Measurements from ENCODE around the gene SEMA4C. TPM values are rescaled to one million over a fixed set of nuclear protein-coding genes. Genes with fewer than 3 reads are reported as not detected.

SEMA4C gene
- total RNA-seq, result 10 to 100 TPM; 10.4 to 27.1 (median 17.8) TPM

DNA sequence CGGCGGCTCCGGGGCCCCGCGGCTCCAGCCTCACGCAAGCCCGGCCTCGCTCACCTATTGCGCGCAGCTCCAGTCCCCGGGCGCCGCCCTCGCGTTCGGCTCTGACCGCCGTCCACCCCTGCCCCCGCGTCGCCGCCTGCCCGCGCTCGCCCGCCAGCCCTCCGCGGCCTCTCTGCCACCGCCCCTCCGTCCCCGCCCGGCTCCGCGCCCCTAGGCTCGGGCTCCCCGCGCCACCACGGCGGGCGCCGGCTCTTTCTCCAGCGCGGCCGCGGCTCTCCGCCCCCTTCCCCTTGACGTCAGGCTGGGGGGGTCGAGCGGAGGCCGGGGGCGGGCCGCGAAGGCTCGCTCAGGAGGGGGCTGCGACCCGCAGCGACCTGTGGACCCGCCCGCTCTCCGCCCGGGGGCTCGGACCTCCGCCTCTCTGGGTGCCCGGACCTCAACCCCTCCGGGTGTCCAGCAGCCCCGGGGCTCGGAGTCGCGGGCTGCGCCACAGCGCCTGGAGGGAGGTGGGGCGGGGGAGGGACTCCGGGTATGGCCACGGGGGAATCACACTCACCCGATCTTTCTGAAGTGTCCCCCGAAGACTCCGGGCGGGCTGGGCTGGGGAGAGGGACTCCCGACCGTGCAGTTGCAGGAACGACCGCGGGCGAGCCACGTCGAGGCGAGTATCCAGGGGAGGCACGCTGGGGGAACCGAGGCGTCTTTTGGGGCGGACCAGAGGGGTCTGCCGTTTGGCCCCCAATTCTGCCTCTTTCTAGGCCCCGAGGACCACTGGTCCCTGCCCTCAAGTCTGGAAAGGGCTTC is at the start of gene SEMA4C:
SEMA4C (minus strand) TSS at position 259 of the 804 bp plus-strand sequence. CDS start 2,194 bp downstream, outside the sequence.
- no peak for TF ChIP-seq CTCF (IDR thresholded peaks at IDR 0.05; ENCODE audit: low read depth)

DNA sequence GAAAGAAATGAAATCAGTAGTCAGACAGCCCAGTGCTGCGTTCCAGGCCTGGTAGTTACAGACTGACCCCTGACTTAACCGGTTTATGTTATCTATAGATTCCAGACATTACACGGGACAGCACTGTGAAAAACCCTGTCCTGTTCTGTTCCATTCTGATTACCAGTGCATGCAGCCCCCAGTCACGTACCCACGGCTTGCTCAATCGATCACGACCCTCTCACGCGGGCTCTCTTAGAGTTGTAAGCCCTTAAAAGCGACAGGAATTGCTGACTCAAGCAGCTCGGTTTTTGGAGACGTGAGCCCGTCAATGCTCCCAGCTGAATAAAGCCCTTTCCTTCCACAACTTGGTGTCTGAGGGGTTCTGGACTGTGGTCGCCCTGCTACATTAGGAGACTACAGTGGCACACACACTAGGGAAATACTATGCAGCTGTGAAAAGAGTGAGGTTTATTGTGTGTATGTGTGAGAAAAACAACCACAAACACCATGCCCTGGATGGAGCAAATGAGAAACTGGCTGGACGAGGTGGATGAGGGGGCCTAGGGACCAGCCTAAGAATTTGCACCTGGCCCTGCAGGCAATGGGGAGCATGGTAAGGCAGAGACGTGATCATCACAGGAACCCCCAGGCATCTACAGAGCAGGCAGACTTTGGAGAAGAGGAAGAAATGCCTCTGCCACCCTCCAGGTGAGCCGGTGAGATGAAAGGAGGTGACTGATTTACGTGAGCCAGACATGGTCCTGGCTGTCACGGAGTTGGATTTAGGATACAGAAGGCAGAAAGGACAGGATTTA is 49.1 kb upstream of the SEMA4C start:
- no peak for TF ChIP-seq CTCF (IDR thresholded peaks at IDR 0.05; ENCODE audit: low read depth)

DNA sequence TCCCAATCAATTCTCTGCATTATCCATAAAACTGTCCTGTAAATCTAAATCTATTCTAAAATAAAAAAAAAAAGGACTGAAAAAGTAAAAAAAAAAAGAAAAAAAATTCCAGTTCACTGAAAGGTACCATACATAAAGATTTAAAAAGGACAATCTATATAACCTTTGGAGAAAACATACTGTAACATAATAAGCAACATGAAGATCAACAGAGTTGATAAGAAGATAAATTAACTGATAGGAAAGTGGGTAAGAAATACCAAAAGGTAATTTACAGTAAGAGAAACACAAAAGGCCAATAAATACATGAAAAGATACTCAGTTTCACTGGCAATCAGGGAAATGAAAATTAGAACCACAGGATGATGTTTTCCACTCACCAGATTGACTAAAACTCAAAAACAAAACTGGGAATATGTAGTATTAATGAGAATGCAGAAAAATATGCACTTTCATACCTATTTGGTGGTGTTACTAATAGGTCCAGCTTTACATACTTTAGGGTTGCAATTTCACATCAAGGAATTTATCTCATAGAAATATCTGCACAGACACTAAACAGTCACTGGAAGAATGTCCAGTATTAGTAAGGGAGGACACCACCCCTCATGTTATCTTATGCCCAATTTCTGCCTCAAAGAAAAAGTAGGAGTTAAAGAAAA is 48.3 kb upstream of the SEMA4C start:
- no peak for TF ChIP-seq CTCF (IDR thresholded peaks at IDR 0.05; ENCODE audit: low read depth)

DNA sequence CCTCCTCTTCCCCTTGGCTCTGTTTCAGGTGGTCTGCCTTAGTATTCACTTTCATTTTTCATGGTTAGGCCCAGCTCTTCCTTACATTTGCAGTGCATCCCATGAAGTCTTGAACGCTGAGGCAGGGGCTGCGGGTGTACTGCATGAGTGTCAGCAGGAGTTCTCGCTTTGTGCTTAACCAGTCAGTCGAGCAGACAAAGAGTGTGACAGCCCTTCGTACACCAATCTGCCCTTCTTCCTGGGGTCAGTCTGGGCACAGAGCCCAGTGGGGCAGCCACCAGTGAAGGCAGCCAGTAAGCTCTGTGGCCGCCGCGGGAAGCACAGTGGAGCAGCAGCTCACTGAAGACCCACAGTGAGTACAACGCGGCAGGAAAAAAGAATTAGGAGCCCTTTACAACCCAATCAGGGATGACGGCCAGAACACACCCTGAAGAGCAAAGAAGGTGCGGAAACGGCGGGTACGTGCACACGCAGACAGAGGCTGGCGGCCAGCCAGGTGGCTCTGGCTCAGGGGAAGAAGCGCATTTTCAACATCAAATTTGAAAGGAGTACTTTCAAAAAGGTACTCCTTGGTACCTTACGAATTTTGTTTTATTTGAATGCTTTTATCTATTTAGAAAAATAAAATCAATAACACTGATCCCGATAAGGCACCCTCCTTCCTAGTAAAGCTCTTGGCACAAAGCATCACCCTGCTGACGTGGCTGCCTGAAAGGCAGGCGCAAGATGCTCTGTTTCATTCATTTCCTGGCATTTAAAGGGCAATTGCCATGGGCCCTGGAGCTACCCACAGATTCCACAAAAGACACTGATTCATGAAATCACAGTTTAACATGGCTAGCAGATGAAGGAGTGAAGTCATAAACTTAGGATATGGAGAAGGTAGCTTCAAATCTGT is 47.0 kb upstream of the SEMA4C start:
- no peak for TF ChIP-seq CTCF (IDR thresholded peaks at IDR 0.05; ENCODE audit: low read depth)

GRCh38 chr2:96916156-96916630 is 46.3 kb upstream of the SEMA4C start:
- no peak for TF ChIP-seq CTCF (IDR thresholded peaks at IDR 0.05; ENCODE audit: low read depth)

DNA sequence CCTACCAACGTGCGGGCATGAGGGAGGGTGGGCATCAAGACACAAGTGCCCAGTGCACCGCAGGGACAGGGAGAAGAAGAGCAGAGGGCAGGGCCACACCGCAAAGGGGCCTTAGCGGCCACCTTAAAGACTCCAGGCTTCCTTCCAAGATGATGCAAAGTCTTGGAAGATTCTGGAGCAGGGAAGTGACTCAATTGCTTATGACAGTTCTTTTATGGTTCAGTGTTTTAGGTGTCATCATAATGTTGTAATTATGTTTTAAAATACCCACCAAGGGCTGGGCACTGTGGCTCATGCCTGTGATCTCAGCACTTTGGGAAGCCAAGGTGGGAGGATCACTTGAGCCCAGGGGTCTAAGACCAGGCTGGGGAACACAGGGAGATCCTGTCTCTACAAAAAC is 44.5 kb upstream of the SEMA4C start:
- no peak for TF ChIP-seq CTCF (IDR thresholded peaks at IDR 0.05; ENCODE audit: low read depth)
